Thyroid gland (tissue), 4 donors: Measurements from ENCODE around the gene VSIG2.

Source experiments
- CTCF ChIP-seq, 6 experiments: fragments of 200-600 bp in 3 of 6; fragments of 450-650 bp in 3 of 6; sonication (generic) in 3 of 6; IDR thresholded peaks; one replicate each; pipeline ENCODE4 v1.5.1; 2016 to 2019; ENCODE audit warnings: antibody characterized with exemption in 6 of 6, mild to moderate bottlenecking in 2 of 6, inconsistent platforms in 1 of 6, moderate library complexity in 1 of 6
- POLR2A ChIP-seq, 2 donors: fragments of 450-650 bp; IDR thresholded peaks; one replicate each; pipeline ENCODE4 v1.6.1; 2017; ENCODE audit warnings: antibody characterized with exemption in 2 of 2, mild to moderate bottlenecking in 2 of 2, moderate library complexity in 1 of 2

- TF ChIP-seq CTCF (IDR thresholded peaks at IDR 0.05): peak in 5 of 6 experiments; percentile 11 to 39 (median 32)
- no peak for TF ChIP-seq POLR2A (IDR thresholded peaks at IDR 0.05)
Measured at GRCh38 chr11:124745835-124746620, 6.0 kb downstream of the VSIG2 start.
